ENCODE results near the gene NXN. TPM values are rescaled to one million over a fixed set of nuclear protein-coding genes. Genes with fewer than 3 reads are reported as not detected.

NXN gene
- total RNA-seq, 2 donors from 2014 or later: 124 to 201 TPM

DNA sequence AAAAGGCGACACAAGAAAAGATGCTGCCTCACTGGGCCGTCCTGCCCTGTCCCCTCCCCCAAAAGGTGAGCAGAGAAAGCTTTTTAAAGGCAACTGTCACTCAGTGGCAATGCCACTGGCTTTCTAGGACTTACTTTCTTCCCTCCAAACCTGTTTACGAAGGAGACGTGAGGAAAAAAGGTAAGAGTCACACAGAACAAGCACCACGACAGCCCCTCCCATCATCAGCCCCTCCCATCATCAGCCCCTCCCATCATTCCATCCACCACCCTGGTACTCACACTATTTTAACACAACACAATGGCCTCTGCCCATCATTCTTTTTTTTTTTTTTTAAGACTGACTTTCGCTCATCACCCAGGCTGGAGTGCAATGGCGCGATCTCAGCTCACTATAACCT, 77.1 kb downstream of the NXN start:
- 94% methylated on average over 2 to 8 of the region's 8 CpGs for WGBS, 2 experiments (ENCODE audit: insufficient coverage in 1 of 2, insufficient read length in 1 of 2)
- TF ChIP-seq, protein P1, sequence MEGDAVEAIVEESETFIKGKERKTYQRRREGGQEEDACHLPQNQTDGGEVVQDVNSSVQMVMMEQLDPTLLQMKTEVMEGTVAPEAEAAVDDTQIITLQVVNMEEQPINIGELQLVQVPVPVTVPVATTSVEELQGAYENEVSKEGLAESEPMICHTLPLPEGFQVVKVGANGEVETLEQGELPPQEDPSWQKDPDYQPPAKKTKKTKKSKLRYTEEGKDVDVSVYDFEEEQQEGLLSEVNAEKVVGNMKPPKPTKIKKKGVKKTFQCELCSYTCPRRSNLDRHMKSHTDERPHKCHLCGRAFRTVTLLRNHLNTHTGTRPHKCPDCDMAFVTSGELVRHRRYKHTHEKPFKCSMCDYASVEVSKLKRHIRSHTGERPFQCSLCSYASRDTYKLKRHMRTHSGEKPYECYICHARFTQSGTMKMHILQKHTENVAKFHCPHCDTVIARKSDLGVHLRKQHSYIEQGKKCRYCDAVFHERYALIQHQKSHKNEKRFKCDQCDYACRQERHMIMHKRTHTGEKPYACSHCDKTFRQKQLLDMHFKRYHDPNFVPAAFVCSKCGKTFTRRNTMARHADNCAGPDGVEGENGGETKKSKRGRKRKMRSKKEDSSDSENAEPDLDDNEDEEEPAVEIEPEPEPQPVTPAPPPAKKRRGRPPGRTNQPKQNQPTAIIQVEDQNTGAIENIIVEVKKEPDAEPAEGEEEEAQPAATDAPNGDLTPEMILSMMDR (conservative IDR thresholded peaks at IDR 0.05): no peak
- no peak overlapping the region for H3K27ac Mint-ChIP-seq
- no peak overlapping the region for H3K4me3 Mint-ChIP-seq
- no peaks in the 10 kb centered on the region for H3K27me3 Mint-ChIP-seq (ENCODE audit: insufficient read depth)
- no peak overlapping the region for H3K9ac ChIP-seq (ENCODE audit: extremely low read depth, low read length, poor library complexity, severe bottlenecking)
- H3K27me3 ChIP-seq (ENCODE audit: control insufficient read depth, insufficient read depth, low read length, poor library complexity, severe bottlenecking): no peaks in the 10 kb centered on the region
- H3K4me3 ChIP-seq (ENCODE audit: low read length): no peak overlapping the region
- peaks cover 46% of the 10 kb centered on the region for H3K36me3 ChIP-seq (ENCODE audit: control insufficient read depth, insufficient read depth, low read length)
- no peaks in the 10 kb centered on the region for H3K9me3 Mint-ChIP-seq
- peaks cover 35% of the 10 kb centered on the region for H3K4me1 Mint-ChIP-seq
- no peak overlapping the region for H3K27ac ChIP-seq (ENCODE audit: low read depth, low read length)
- H3K9me3 ChIP-seq (ENCODE audit: control insufficient read depth, low read length): no peaks in the 10 kb centered on the region
- peaks cover 30% of the 10 kb centered on the region for H3K36me3 Mint-ChIP-seq (ENCODE audit: low read depth)
- no peaks in the 10 kb centered on the region for H3K4me1 ChIP-seq (ENCODE audit: control insufficient read depth, insufficient read depth, low read length)
- peak; percentile 78 for DNase-seq

DNA sequence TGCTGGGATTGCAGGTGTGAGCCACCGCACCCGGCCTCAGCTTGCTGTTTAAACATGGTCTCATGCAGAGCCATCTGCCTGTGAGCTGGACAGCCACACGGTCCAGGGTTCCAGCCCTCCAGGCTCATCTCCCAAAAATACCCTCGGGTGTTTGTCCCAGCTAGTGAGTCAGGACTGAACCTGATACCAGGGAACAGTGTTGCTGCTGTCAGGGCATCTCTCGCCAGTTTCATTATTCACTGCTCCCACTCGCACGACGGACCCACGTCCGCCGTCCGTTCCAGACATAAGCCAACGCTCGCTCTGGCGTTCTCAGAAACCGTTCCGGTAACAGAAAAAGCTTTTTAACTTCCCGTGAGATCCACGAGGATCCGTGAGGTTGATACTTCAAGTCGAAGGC, 77.6 kb downstream of the NXN start:
- Histone ChIP-seq H3K4me1 (ENCODE audit: control insufficient read depth, insufficient read depth, low read length) (no peaks in the 10 kb centered on the region), H3K9me3 (ENCODE audit: control insufficient read depth, low read length) (no peaks in the 10 kb centered on the region), H3K9ac (ENCODE audit: extremely low read depth, low read length, poor library complexity, severe bottlenecking) (no peak overlapping the region), H3K4me3 (ENCODE audit: low read length) (no peak overlapping the region), H3K27me3 (ENCODE audit: control insufficient read depth, insufficient read depth, low read length, poor library complexity, severe bottlenecking) (no peaks in the 10 kb centered on the region), H3K36me3 (ENCODE audit: control insufficient read depth, insufficient read depth, low read length) (peaks cover 48% of the 10 kb centered on the region), H3K27ac (ENCODE audit: low read depth, low read length) (no peak overlapping the region)
- no peaks in the 10 kb centered on the region for H3K27me3 Mint-ChIP-seq (ENCODE audit: insufficient read depth)
- H3K9me3 Mint-ChIP-seq: no peaks in the 10 kb centered on the region
- H3K36me3 Mint-ChIP-seq (ENCODE audit: low read depth): peaks cover 34% of the 10 kb centered on the region
- no peak for DNase-seq
- TF ChIP-seq, protein P1 (conservative IDR thresholded peaks at IDR 0.05): no peak
- peak overlapping the region; percentile 81 for H3K27ac Mint-ChIP-seq
- 94 to 99% methylated on average over 20 to 21 of the region's 21 CpGs for WGBS, 2 experiments (ENCODE audit: insufficient coverage in 1 of 2, insufficient read length in 1 of 2)
- H3K4me3 Mint-ChIP-seq: no peak overlapping the region
- H3K4me1 Mint-ChIP-seq: peaks cover 35% of the 10 kb centered on the region

DNA sequence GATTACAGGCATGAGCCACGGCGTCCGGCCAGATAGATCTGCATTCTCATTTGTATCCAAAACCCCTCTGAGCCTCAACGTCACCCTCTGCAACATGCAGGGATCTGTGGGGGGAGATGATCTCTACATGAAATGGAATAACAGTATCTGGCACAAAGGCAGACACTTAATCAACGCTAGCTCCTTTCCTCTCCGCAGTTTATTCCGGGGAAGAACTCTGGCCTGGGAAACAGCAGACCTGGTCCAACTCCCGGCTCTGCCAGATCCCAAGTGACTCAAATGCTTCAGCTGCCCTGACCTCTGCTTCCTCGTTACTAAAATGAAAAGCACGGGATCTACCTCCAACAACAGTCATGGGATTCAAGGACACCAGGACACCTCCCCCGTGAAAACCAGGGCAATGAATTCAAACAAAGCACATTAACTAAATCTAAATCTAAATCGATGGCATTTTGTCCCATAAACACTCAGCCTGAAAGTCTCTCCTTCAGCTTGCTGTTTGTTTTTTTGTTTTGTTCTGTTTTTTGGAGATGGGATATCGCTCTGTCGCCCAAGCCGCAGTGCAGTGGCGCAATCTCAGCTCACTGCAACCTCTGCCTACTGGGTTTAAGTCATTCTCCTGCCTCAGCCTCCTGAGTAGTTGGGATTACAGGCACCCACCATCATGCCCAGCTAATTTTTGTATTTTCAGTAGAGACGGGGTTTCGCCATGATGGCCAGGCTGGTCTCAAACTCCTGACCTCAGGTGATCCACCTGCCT, 78.2 kb downstream of the NXN start:
- no peak for DNase-seq
- Histone ChIP-seq H3K27ac (ENCODE audit: low read depth, low read length) (no peak overlapping the region), H3K4me1 (ENCODE audit: control insufficient read depth, insufficient read depth, low read length) (no peaks in the 10 kb centered on the region), H3K9me3 (ENCODE audit: control insufficient read depth, low read length) (no peaks in the 10 kb centered on the region), H3K27me3 (ENCODE audit: control insufficient read depth, insufficient read depth, low read length, poor library complexity, severe bottlenecking) (no peaks in the 10 kb centered on the region), H3K36me3 (ENCODE audit: control insufficient read depth, insufficient read depth, low read length) (peaks cover 53% of the 10 kb centered on the region), H3K4me3 (ENCODE audit: low read length) (no peak overlapping the region), H3K9ac (ENCODE audit: extremely low read depth, low read length, poor library complexity, severe bottlenecking) (no peak overlapping the region)
- Mint-ChIP-seq H3K4me3 (no peak overlapping the region), H3K36me3 (ENCODE audit: low read depth) (peaks cover 36% of the 10 kb centered on the region), H3K27ac (peak overlapping the region; percentile 74), H3K9me3 (no peaks in the 10 kb centered on the region), H3K4me1 (peaks cover 35% of the 10 kb centered on the region), H3K27me3 (ENCODE audit: insufficient read depth) (no peaks in the 10 kb centered on the region)
- TF ChIP-seq, protein P1 (conservative IDR thresholded peaks at IDR 0.05): no peak
- 91 to 92% methylated on average over 17 to 18 of the region's 18 CpGs for WGBS, 2 experiments (ENCODE audit: insufficient coverage in 1 of 2, insufficient read length in 1 of 2)
